Measurements from ENCODE around the gene MAPKAP1.

The MAPKAP1 gene

GRCh38 chr9:125680445-125680844 is 26.6 kb downstream of the MAPKAP1 start:
- no peak for DNase-seq (ENCODE audit: extremely low read depth in 1 of 2, low read depth in 1 of 2)

GRCh38 chr9:125679597-125680189 is 27.3 kb downstream of the MAPKAP1 start:
- no peak for DNase-seq (ENCODE audit: extremely low read depth in 1 of 2, low read depth in 1 of 2)

- DNase-seq (ENCODE audit: extremely low read depth in 1 of 2, low read depth in 1 of 2): no peak
Measured at GRCh38 chr9:125674981-125675973, 31.7 kb downstream of the MAPKAP1 start.

GRCh38 chr9:125672876-125673275 is 34.1 kb downstream of the MAPKAP1 start:
- DNase-seq (ENCODE audit: extremely low read depth in 1 of 2, low read depth in 1 of 2): no peak

GRCh38 chr9:125663127-125663526 is 43.9 kb downstream of the MAPKAP1 start:
- no peak for DNase-seq (ENCODE audit: extremely low read depth in 1 of 2, low read depth in 1 of 2)

GRCh38 chr9:125660557-125660956 is 46.5 kb downstream of the MAPKAP1 start:
- DNase-seq (ENCODE audit: extremely low read depth in 1 of 2, low read depth in 1 of 2): no peak

GRCh38 chr9:125659954-125660353 is 47.1 kb downstream of the MAPKAP1 start:
- DNase-seq (ENCODE audit: extremely low read depth in 1 of 2, low read depth in 1 of 2): no peak

GRCh38 chr9:125659201-125659840 is 47.7 kb downstream of the MAPKAP1 start:
- DNase-seq (ENCODE audit: extremely low read depth in 1 of 2, low read depth in 1 of 2): no peak

- DNase-seq (ENCODE audit: extremely low read depth in 1 of 2, low read depth in 1 of 2): no peak
Measured at GRCh38 chr9:125656560-125656959, 50.4 kb downstream of the MAPKAP1 start.

- no peak for DNase-seq (ENCODE audit: extremely low read depth in 1 of 2, low read depth in 1 of 2)
Measured at GRCh38 chr9:125655691-125656410, 51.2 kb downstream of the MAPKAP1 start.

- DNase-seq (ENCODE audit: extremely low read depth in 1 of 2, low read depth in 1 of 2): no peak
Measured at GRCh38 chr9:125655066-125655633, 51.9 kb downstream of the MAPKAP1 start.

- DNase-seq (ENCODE audit: extremely low read depth in 1 of 2, low read depth in 1 of 2): no peak
Measured at GRCh38 chr9:125654121-125654520, 52.9 kb downstream of the MAPKAP1 start.

- DNase-seq (ENCODE audit: extremely low read depth in 1 of 2, low read depth in 1 of 2): no peak
Measured at GRCh38 chr9:125653325-125653724, 53.7 kb downstream of the MAPKAP1 start.

GRCh38 chr9:125652759-125653158 is 54.2 kb downstream of the MAPKAP1 start:
- no peak for DNase-seq (ENCODE audit: extremely low read depth in 1 of 2, low read depth in 1 of 2)

GRCh38 chr9:125652233-125652594 is 54.8 kb downstream of the MAPKAP1 start:
- no peak for DNase-seq (ENCODE audit: extremely low read depth in 1 of 2, low read depth in 1 of 2)

GRCh38 chr9:125651576-125652232 is 55.3 kb downstream of the MAPKAP1 start:
- no peak for DNase-seq (ENCODE audit: extremely low read depth in 1 of 2, low read depth in 1 of 2)

- DNase-seq (ENCODE audit: extremely low read depth in 1 of 2, low read depth in 1 of 2): no peak
Measured at GRCh38 chr9:125650271-125650737, 56.7 kb downstream of the MAPKAP1 start.

GRCh38 chr9:125649826-125650225 is 57.2 kb downstream of the MAPKAP1 start:
- no peak for DNase-seq (ENCODE audit: extremely low read depth in 1 of 2, low read depth in 1 of 2)

GRCh38 chr9:125649315-125649714 is 57.7 kb downstream of the MAPKAP1 start:
- DNase-seq (ENCODE audit: extremely low read depth in 1 of 2, low read depth in 1 of 2): no peak

GRCh38 chr9:125648294-125648693 is 58.7 kb downstream of the MAPKAP1 start:
- DNase-seq (ENCODE audit: extremely low read depth in 1 of 2, low read depth in 1 of 2): no peak
